ENCODE results near the gene UCP2.

UCP2 gene

DNA sequence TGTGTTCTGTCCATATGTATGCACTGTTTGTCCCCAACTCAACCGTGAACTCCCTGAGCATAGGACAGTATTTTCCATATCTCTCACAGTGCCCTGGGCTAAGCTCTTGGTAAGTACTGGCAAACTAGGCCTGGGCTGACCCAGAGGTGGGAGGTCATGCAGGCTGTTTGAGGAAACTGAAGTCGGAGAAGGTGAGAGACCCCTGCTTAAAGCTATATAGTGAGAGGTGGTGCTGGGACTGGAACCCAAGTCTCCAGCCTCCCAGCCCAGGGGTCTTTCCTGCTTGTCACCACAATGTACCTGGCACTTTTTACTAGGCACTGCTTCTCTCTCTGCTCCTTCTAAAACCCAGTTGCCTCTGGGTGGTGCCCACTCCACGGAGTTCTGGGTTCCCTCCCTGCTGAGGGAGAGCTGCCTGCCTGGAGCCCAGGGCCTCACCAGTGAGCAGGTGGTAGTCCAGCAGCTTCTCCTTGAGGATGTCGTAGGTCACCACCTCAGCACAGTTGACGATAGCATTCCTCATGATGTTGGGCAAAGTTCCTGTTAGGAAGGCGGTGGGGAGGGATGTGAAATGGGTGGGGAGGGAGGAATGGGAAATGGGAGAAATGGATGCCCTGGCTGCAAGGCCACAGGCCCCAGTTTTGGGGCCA, 21.5 kb upstream of the UCP2 start:
- no peak overlapping the region for H3K27ac ChIP-seq (ENCODE audit: low read depth in 2 of 2, low read length in 2 of 2)
- no peaks in the 10 kb centered on the region for H3K27me3 ChIP-seq (ENCODE audit: control insufficient read depth in 2 of 2, insufficient read depth in 2 of 2, low read length in 2 of 2)
- no peaks in the 10 kb centered on the region for H3K9me3 ChIP-seq (ENCODE audit: control insufficient read depth in 2 of 2, low read length in 2 of 2)
- no peak overlapping the region for H3K9ac ChIP-seq (ENCODE audit: low read depth in 1 of 2, low read length in 2 of 2)
- no peak overlapping the region for H3K4me3 ChIP-seq (ENCODE audit: low read length in 2 of 2)
- H3K36me3 ChIP-seq (ENCODE audit: control insufficient read depth in 2 of 2, insufficient read depth in 2 of 2, low read length in 2 of 2): peaks cover 7 to 12% of the 10 kb centered on the region in 2 donors
- H3K4me1 ChIP-seq (ENCODE audit: control insufficient read depth in 2 of 2, insufficient read depth in 2 of 2, low read length in 2 of 2): peaks cover 0 to 1% of the 10 kb centered on the region in 2 donors

DNA sequence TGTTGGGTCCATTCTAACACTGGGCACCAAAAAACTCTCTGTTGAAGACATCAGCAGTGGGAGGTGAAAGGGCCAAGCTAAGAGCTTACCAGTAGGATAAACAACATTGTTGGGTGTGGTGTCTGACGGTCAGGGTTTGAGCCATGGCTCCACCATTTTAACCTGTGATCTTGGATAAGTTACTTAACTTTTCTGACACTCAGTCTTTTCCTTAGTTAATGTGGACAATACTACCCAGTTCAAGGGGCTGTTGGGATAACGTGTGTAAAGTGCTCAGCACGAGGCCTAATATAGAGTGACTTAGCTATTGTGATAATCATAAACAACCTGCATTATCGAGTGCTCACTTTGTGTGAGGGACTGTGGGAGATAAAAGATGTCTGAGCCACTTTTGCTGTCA, 20.2 kb upstream of the UCP2 start:
- no peaks in the 10 kb centered on the region for H3K27me3 ChIP-seq (ENCODE audit: control insufficient read depth in 2 of 2, insufficient read depth in 2 of 2, low read length in 2 of 2)
- no peaks in the 10 kb centered on the region for H3K9me3 ChIP-seq (ENCODE audit: control insufficient read depth in 2 of 2, low read length in 2 of 2)
- H3K4me3 ChIP-seq (ENCODE audit: low read length in 2 of 2): no peak overlapping the region
- no peak overlapping the region for H3K27ac ChIP-seq (ENCODE audit: low read depth in 2 of 2, low read length in 2 of 2)
- H3K4me1 ChIP-seq (ENCODE audit: control insufficient read depth in 2 of 2, insufficient read depth in 2 of 2, low read length in 2 of 2): no peaks in the 10 kb centered on the region
- peaks cover 7 to 12% of the 10 kb centered on the region in 2 donors for H3K36me3 ChIP-seq (ENCODE audit: control insufficient read depth in 2 of 2, insufficient read depth in 2 of 2, low read length in 2 of 2)
- H3K9ac ChIP-seq (ENCODE audit: low read depth in 1 of 2, low read length in 2 of 2): no peak overlapping the region

DNA sequence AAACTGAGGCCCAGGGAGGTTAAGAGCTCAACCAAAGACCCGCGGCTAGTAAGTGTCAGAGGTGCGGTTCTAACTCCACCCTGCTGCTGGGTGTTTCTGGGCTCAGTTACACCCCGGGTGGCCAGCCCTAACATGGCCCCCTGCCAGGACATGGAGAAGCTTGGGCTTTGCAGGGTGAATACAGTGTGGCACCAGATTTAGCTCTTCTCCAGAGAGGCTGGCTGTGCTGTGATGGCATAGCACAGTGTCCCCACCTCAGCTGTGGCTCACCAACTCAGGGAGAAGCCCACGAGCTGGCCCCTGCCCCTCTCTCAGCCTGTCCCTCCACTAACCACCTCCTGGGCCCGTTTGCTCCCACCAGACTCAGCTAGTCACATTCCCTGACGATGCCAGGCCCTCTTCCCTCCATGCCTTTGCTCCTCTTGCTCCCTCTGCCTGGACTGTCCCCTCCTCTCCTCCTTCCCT, 19.2 kb upstream of the UCP2 start:
- Histone ChIP-seq H3K9ac (ENCODE audit: low read depth in 1 of 2, low read length in 2 of 2) (no peak overlapping the region), H3K4me3 (ENCODE audit: low read length in 2 of 2) (no peak overlapping the region), H3K4me1 (ENCODE audit: control insufficient read depth in 2 of 2, insufficient read depth in 2 of 2, low read length in 2 of 2) (no peaks in the 10 kb centered on the region), H3K36me3 (ENCODE audit: control insufficient read depth in 2 of 2, insufficient read depth in 2 of 2, low read length in 2 of 2) (peaks cover 7 to 12% of the 10 kb centered on the region in 2 donors), H3K27ac (ENCODE audit: low read depth in 2 of 2, low read length in 2 of 2) (no peak overlapping the region), H3K27me3 (ENCODE audit: control insufficient read depth in 2 of 2, insufficient read depth in 2 of 2, low read length in 2 of 2) (no peaks in the 10 kb centered on the region), H3K9me3 (ENCODE audit: control insufficient read depth in 2 of 2, low read length in 2 of 2) (no peaks in the 10 kb centered on the region)

DNA sequence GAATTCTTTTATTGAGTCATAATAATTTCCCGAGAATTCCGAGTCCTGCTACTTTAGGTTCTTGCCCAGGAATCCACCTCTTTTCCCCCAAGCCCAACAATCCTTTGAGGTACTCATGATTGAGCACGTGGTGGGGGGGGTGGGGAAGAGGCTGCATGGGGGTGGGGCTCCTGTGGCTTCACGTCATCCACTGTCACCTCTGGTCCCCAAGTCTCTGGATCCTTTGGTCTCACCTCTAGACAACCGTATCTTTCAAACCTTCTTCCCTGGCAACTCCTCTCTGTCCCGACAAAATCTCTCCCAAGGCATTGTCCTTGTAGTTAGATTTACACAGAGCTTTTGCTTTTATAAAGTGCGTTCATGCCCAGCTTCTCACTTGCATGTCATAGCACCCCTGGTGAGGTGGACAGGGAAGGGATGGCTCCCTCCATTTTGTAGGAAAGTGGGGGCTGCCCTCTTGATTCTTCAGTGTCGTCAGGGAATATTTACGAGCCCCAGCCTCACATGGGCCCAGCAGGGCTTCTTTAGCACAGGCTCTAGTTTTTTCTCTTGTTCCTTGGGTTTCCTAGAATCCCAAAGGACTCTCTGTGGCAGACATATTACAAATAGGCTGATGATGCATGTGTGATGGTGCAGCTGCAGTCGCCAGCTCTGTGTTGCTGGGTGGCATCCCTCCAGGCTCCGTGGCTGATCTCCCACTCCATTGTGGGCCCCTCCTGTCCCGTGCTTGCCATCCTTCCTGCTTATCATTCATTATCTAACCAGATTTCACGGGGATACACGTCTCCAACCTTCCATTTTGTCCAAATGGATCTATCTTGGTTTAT, 17.9 kb upstream of the UCP2 start:
- no peak overlapping the region for H3K4me3 ChIP-seq (ENCODE audit: low read length in 2 of 2)
- H3K9me3 ChIP-seq (ENCODE audit: control insufficient read depth in 2 of 2, low read length in 2 of 2): no peaks in the 10 kb centered on the region
- H3K27me3 ChIP-seq (ENCODE audit: control insufficient read depth in 2 of 2, insufficient read depth in 2 of 2, low read length in 2 of 2): no peaks in the 10 kb centered on the region
- H3K36me3 ChIP-seq (ENCODE audit: control insufficient read depth in 2 of 2, insufficient read depth in 2 of 2, low read length in 2 of 2): peaks cover 7 to 12% of the 10 kb centered on the region in 2 donors
- no peak overlapping the region for H3K9ac ChIP-seq (ENCODE audit: low read depth in 1 of 2, low read length in 2 of 2)
- no peak overlapping the region for H3K27ac ChIP-seq (ENCODE audit: low read depth in 2 of 2, low read length in 2 of 2)
- H3K4me1 ChIP-seq (ENCODE audit: control insufficient read depth in 2 of 2, insufficient read depth in 2 of 2, low read length in 2 of 2): no peaks in the 10 kb centered on the region

DNA sequence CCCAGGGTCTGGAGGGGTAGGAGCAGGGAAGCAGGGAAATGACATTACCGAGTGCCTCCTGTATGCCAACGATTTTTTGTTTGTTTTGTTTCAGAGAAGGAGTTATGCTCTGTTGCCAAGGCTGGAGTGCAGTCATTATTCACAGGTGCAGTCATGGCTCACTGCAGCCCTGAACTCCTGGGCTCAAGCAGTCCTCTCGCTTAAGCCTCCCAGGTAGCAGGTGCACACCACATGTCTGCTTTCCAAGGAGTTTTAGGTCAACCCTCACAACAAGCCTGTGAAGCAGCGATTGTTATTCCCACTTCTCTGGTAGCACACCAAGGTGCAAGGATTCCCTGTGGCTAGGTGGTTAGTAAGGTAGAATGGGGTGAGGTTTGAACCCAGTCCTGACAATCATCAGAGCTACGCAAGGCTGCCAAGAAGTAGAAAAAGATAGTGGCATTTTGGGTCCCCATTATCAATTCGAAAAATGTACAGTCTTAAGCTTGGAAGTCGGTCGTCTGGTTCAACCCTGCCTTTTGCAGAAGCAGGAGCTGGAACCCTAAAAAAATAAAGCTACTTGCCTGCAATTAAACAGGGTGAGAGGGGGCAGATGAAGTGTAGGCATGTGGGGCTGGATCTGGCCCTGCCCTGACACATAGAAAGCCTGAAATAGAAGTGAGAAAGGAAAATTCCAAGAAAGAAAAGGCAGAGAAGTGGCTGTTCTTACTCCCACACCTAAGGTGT, 17.1 kb upstream of the UCP2 start:
- H3K27ac ChIP-seq (ENCODE audit: low read depth in 2 of 2, low read length in 2 of 2): no peak overlapping the region

DNA sequence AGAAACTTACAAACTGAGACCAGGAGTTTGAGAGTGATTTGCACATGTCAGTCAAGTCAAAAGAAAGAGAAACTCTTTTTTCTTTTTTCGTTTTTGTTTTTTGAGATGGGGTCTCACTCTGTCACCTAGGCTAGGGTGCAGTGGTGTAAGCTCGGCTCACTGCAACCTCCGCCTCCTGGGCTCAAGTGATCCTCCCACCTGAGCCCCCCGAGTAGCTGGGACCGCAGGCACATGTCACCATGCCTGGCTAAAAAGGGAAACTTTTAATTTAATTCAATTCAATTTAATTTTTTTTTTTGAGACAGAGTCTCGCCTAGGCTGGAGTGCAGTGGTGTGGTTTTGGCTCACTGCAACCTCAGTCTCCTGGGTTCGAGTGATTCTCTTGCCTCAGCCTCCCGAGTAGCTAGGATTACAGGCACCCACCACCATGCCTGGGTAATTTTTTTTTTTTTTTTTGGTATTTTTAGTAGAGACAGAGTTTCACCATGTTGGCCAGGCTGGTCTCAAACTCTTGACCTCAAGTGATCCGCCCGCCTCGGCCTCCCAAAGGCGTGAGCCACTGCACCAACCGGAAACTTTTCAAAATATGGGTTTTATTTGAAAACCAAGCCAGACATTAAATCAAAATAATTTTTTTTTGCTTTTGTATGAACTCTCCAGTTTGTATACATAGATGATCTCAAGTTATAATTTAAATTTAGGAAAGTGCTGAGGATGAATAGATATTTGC, 16.4 kb upstream of the UCP2 start:
- H3K9ac ChIP-seq (ENCODE audit: low read depth in 1 of 2, low read length in 2 of 2): no peak overlapping the region
- H3K9me3 ChIP-seq (ENCODE audit: control insufficient read depth in 2 of 2, low read length in 2 of 2): no peaks in the 10 kb centered on the region
- H3K27me3 ChIP-seq (ENCODE audit: control insufficient read depth in 2 of 2, insufficient read depth in 2 of 2, low read length in 2 of 2): no peaks in the 10 kb centered on the region
- H3K36me3 ChIP-seq (ENCODE audit: control insufficient read depth in 2 of 2, insufficient read depth in 2 of 2, low read length in 2 of 2): peaks cover 6 to 12% of the 10 kb centered on the region in 2 donors
- no peak overlapping the region for H3K27ac ChIP-seq (ENCODE audit: low read depth in 2 of 2, low read length in 2 of 2)
- no peak overlapping the region for H3K4me3 ChIP-seq (ENCODE audit: low read length in 2 of 2)
- H3K4me1 ChIP-seq (ENCODE audit: control insufficient read depth in 2 of 2, insufficient read depth in 2 of 2, low read length in 2 of 2): peaks cover 0 to 5% of the 10 kb centered on the region in 2 donors

More for the DNA sequence above, 17.1 kb upstream of the UCP2 start:
- peaks cover 7 to 12% of the 10 kb centered on the region in 2 donors for H3K36me3 ChIP-seq (ENCODE audit: control insufficient read depth in 2 of 2, insufficient read depth in 2 of 2, low read length in 2 of 2)
- H3K27me3 ChIP-seq (ENCODE audit: control insufficient read depth in 2 of 2, insufficient read depth in 2 of 2, low read length in 2 of 2): no peaks in the 10 kb centered on the region
- H3K9ac ChIP-seq (ENCODE audit: low read depth in 1 of 2, low read length in 2 of 2): no peak overlapping the region
- no peaks in the 10 kb centered on the region for H3K9me3 ChIP-seq (ENCODE audit: control insufficient read depth in 2 of 2, low read length in 2 of 2)
- no peak overlapping the region for H3K4me3 ChIP-seq (ENCODE audit: low read length in 2 of 2)
- peaks cover 0 to 5% of the 10 kb centered on the region in 2 donors for H3K4me1 ChIP-seq (ENCODE audit: control insufficient read depth in 2 of 2, insufficient read depth in 2 of 2, low read length in 2 of 2)

DNA sequence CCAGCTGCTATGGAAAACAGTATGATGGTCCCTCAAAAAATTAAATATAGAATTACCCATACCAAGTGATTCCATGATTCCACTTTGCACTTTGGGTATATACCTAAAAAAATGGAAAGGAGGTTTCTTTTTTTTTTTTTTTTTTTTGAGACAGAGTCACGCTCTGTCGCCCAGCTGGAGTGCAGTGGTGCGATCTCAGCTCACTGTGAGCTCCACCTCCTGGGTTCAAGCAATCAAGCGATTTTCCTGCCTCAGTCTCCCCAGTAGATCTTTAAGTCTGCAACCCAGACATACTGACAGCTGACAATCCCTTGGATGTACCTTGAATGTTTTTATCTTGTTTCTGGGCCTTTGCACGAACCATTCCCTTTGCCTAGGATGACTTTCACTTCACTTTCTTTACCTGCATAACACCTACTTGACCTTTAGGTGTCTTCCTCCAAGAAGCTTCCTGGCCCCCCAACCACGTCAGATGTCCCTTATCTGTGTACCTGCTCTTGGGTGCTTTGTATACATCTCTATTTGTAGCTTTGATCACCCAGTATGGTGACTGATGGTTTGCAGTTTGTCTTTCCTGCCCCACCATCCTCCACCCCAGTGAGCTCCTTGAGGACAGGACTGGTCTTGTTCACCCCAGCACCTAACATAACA, 14.6 kb upstream of the UCP2 start:
- no peak overlapping the region for H3K4me3 ChIP-seq (ENCODE audit: low read length in 2 of 2)
- no peaks in the 10 kb centered on the region for H3K9me3 ChIP-seq (ENCODE audit: control insufficient read depth in 2 of 2, low read length in 2 of 2)
- H3K4me1 ChIP-seq (ENCODE audit: control insufficient read depth in 2 of 2, insufficient read depth in 2 of 2, low read length in 2 of 2): peaks cover 0 to 5% of the 10 kb centered on the region in 2 donors
- H3K27ac ChIP-seq (ENCODE audit: low read depth in 2 of 2, low read length in 2 of 2): no peak overlapping the region
- peaks cover 3% of the 10 kb centered on the region in 2 donors for H3K36me3 ChIP-seq (ENCODE audit: control insufficient read depth in 2 of 2, insufficient read depth in 2 of 2, low read length in 2 of 2)
- no peak overlapping the region for H3K9ac ChIP-seq (ENCODE audit: low read depth in 1 of 2, low read length in 2 of 2)
- H3K27me3 ChIP-seq (ENCODE audit: control insufficient read depth in 2 of 2, insufficient read depth in 2 of 2, low read length in 2 of 2): no peaks in the 10 kb centered on the region

DNA sequence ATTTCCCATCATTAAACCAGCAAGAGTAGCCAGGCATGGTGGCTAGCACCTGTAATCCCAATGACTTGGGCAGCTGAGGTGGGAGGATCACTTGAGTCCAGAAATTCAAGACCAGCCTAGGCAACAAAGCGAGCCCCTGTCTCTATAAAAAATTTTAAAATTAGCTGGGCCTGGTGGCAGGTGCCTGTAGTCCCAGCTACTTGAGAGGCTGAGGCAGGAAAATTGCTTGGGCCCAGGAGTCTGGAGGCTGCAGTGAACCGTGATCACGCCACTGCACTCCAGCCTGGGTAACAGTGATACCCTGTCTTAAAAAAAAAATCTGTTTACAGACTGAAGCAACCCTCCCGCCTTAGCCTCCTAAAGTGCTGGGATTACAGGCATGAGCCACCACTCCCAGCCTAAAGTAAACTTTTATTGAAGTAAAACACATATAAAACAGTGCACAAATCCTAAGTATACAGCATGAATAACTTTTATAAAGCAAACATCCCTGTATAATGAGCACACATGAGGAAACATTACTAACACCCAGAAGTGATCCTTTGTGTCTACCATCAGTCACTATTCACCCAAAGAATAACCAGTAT, 13.6 kb upstream of the UCP2 start:
- no peaks in the 10 kb centered on the region for H3K9me3 ChIP-seq (ENCODE audit: control insufficient read depth in 2 of 2, low read length in 2 of 2)
- H3K9ac ChIP-seq (ENCODE audit: low read depth in 1 of 2, low read length in 2 of 2): no peak overlapping the region
- peaks cover 0 to 5% of the 10 kb centered on the region in 2 donors for H3K4me1 ChIP-seq (ENCODE audit: control insufficient read depth in 2 of 2, insufficient read depth in 2 of 2, low read length in 2 of 2)
- H3K27ac ChIP-seq (ENCODE audit: low read depth in 2 of 2, low read length in 2 of 2): peak overlapping the region; percentile 2 to 4
- peaks cover 2% of the 10 kb centered on the region in 2 donors for H3K36me3 ChIP-seq (ENCODE audit: control insufficient read depth in 2 of 2, insufficient read depth in 2 of 2, low read length in 2 of 2)
- no peaks in the 10 kb centered on the region for H3K27me3 ChIP-seq (ENCODE audit: control insufficient read depth in 2 of 2, insufficient read depth in 2 of 2, low read length in 2 of 2)
- H3K4me3 ChIP-seq (ENCODE audit: low read length in 2 of 2): no peak overlapping the region

DNA sequence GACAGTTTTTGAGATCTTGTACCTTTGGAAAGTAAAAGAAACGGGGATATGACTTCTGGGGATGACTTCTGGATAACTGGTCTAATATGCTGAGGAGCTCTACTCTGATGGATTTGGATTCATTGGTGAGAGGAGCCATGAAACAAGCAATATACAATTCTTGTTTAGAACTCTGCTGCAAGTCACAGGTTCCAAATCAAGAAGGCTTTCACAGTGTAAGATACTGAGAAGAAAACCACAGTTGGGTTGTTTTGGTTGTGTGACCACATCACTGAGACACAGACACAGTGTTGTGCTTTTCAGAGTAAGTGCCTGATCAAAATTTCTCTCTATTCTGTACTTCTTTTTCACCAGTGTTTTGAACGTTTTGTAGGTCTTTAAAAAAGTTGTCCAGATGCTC, 13.1 kb upstream of the UCP2 start:
- peaks cover 0 to 5% of the 10 kb centered on the region in 2 donors for H3K4me1 ChIP-seq (ENCODE audit: control insufficient read depth in 2 of 2, insufficient read depth in 2 of 2, low read length in 2 of 2)
- no peaks in the 10 kb centered on the region for H3K36me3 ChIP-seq (ENCODE audit: control insufficient read depth in 2 of 2, insufficient read depth in 2 of 2, low read length in 2 of 2)
- H3K27ac ChIP-seq (ENCODE audit: low read depth in 2 of 2, low read length in 2 of 2): peak overlapping the region; percentile 2 to 39
- no peak overlapping the region for H3K4me3 ChIP-seq (ENCODE audit: low read length in 2 of 2)
- no peaks in the 10 kb centered on the region for H3K9me3 ChIP-seq (ENCODE audit: control insufficient read depth in 2 of 2, low read length in 2 of 2)
- no peaks in the 10 kb centered on the region for H3K27me3 ChIP-seq (ENCODE audit: control insufficient read depth in 2 of 2, insufficient read depth in 2 of 2, low read length in 2 of 2)
- no peak overlapping the region for H3K9ac ChIP-seq (ENCODE audit: low read depth in 1 of 2, low read length in 2 of 2)
